ENCODE measurements around the gene MTFR1L.

DNA sequence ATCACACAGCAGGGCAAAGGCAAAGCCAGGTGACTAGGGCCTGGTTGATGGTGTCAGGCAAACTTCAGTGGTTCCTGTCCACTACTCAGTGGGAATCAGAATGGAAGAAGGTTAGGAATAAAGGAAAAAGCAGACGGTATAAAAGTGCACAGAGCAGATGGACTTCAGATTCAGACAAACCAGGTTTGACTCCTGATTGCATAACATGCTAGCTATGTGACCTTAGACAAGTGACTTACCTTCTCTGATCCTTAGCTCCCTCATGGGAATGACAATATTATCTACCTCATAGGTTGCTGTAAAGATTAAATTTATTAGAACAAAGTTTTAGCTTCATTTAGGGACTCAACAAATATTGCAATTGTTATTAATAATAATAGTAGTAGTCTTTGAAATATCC is 50.9 kb downstream of the MTFR1L start:
- TF ChIP-seq, protein P1, sequence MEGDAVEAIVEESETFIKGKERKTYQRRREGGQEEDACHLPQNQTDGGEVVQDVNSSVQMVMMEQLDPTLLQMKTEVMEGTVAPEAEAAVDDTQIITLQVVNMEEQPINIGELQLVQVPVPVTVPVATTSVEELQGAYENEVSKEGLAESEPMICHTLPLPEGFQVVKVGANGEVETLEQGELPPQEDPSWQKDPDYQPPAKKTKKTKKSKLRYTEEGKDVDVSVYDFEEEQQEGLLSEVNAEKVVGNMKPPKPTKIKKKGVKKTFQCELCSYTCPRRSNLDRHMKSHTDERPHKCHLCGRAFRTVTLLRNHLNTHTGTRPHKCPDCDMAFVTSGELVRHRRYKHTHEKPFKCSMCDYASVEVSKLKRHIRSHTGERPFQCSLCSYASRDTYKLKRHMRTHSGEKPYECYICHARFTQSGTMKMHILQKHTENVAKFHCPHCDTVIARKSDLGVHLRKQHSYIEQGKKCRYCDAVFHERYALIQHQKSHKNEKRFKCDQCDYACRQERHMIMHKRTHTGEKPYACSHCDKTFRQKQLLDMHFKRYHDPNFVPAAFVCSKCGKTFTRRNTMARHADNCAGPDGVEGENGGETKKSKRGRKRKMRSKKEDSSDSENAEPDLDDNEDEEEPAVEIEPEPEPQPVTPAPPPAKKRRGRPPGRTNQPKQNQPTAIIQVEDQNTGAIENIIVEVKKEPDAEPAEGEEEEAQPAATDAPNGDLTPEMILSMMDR (IDR thresholded peaks at IDR 0.05; ENCODE audit: poor library complexity, severe bottlenecking) = no peak
- TF ChIP-seq RAD21 (conservative IDR thresholded peaks at IDR 0.05) = no peak
- TF ChIP-seq POLR2AphosphoS5 (IDR thresholded peaks at IDR 0.05) = no peak
- no peak for TF ChIP-seq EP300 (conservative IDR thresholded peaks at IDR 0.05; ENCODE audit: poor library complexity, severe bottlenecking)
- no peak for TF ChIP-seq SMC3 (conservative IDR thresholded peaks at IDR 0.05; ENCODE audit: poor library complexity)
- TF ChIP-seq, protein P2, sequence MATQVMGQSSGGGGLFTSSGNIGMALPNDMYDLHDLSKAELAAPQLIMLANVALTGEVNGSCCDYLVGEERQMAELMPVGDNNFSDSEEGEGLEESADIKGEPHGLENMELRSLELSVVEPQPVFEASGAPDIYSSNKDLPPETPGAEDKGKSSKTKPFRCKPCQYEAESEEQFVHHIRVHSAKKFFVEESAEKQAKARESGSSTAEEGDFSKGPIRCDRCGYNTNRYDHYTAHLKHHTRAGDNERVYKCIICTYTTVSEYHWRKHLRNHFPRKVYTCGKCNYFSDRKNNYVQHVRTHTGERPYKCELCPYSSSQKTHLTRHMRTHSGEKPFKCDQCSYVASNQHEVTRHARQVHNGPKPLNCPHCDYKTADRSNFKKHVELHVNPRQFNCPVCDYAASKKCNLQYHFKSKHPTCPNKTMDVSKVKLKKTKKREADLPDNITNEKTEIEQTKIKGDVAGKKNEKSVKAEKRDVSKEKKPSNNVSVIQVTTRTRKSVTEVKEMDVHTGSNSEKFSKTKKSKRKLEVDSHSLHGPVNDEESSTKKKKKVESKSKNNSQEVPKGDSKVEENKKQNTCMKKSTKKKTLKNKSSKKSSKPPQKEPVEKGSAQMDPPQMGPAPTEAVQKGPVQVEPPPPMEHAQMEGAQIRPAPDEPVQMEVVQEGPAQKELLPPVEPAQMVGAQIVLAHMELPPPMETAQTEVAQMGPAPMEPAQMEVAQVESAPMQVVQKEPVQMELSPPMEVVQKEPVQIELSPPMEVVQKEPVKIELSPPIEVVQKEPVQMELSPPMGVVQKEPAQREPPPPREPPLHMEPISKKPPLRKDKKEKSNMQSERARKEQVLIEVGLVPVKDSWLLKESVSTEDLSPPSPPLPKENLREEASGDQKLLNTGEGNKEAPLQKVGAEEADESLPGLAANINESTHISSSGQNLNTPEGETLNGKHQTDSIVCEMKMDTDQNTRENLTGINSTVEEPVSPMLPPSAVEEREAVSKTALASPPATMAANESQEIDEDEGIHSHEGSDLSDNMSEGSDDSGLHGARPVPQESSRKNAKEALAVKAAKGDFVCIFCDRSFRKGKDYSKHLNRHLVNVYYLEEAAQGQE (IDR thresholded peaks at IDR 0.05; ENCODE audit: borderline replicate concordance) = no peak

Data from neural cell (in vitro differentiated cells).